ENCODE data around the gene IFT20.

DNA sequence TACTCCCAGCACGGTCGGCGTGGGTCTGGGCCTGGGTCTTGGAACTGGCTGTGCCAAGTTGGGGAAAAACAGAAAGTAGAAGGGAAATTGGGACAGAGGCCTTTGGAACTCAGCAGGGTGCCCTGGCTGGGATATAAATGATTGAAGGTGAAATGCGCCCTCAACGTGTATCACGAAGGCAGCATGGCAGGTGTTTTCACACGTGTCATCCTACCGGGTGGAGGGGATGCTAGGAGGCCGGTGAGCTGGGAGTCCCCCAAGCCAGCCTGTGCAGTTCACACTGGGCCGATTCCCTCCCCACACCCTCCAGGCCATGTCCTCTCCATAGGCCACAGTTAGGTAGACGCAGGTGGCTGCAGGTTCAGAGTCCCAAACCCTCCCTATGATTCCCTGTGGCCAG is 6.2 kb upstream of the IFT20 start:
- TF ChIP-seq, protein P1, sequence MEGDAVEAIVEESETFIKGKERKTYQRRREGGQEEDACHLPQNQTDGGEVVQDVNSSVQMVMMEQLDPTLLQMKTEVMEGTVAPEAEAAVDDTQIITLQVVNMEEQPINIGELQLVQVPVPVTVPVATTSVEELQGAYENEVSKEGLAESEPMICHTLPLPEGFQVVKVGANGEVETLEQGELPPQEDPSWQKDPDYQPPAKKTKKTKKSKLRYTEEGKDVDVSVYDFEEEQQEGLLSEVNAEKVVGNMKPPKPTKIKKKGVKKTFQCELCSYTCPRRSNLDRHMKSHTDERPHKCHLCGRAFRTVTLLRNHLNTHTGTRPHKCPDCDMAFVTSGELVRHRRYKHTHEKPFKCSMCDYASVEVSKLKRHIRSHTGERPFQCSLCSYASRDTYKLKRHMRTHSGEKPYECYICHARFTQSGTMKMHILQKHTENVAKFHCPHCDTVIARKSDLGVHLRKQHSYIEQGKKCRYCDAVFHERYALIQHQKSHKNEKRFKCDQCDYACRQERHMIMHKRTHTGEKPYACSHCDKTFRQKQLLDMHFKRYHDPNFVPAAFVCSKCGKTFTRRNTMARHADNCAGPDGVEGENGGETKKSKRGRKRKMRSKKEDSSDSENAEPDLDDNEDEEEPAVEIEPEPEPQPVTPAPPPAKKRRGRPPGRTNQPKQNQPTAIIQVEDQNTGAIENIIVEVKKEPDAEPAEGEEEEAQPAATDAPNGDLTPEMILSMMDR (IDR thresholded peaks at IDR 0.05; ENCODE audit: low read length): no peak
- TF ChIP-seq EZH2 (IDR thresholded peaks at IDR 0.05; ENCODE audit: borderline replicate concordance, low read length): no peak

Measured in OCI-LY1 (cell line).